SK-N-SH treated with all-trans-retinoic acid at 6 μM for 48 hours (cell line): ENCODE measurements around the gene FRMD8.

Experiments used
- ATAC-seq: fragments of 200-7000 bp; cut with Tn5 transposase; 3 replicates; pipeline ENCODE4 v1.9.1; 2020; ENCODE audit warnings: mild to moderate bottlenecking, moderate library complexity
- ARNTL ChIP-seq: fragments of 450-650 bp; formaldehyde crosslinking; IDR thresholded peaks from 2 replicates; pipeline ENCODE4 v1.5.0; 2020; ENCODE audit warnings: low read depth, mild to moderate bottlenecking, moderate library complexity, borderline replicate concordance
- BACH2 ChIP-seq: fragments of 250-450 bp; sonication (Bioruptor Pico); IDR thresholded peaks from 2 replicates; pipeline ENCODE4 v1.9.0; 2021; ENCODE audit warnings: mild to moderate bottlenecking, borderline replicate concordance
- CSDC2 ChIP-seq: fragments of 250-450 bp; sonication (Bioruptor Pico); IDR thresholded peaks from 2 replicates; pipeline ENCODE4 v1.5.0; 2020; ENCODE audit warnings: mild to moderate bottlenecking, moderate library complexity
- ESRRG ChIP-seq: fragments of 250-450 bp; sonication (Bioruptor Pico); IDR thresholded peaks from 2 replicates; pipeline ENCODE4 v1.6.1; 2021; ENCODE audit warnings: mild to moderate bottlenecking
- GLIS3 ChIP-seq: fragments of 250-450 bp; sonication (Bioruptor Pico); IDR thresholded peaks from 2 replicates; pipeline ENCODE4 v1.5.0; 2020; ENCODE audit warnings: mild to moderate bottlenecking, moderate library complexity
- OSR1 ChIP-seq: fragments of 250-450 bp; sonication (Bioruptor Pico); IDR thresholded peaks from 2 replicates; pipeline ENCODE4 v1.8.0; 2022; ENCODE audit warnings: moderate library complexity, mild to moderate bottlenecking, inconsistent platforms
- PPARA ChIP-seq: fragments of 250-450 bp; sonication (Bioruptor Pico); IDR thresholded peaks from 2 replicates; pipeline ENCODE4 v1.5.0; 2020; ENCODE audit warnings: mild to moderate bottlenecking, borderline replicate concordance
- RARB ChIP-seq: fragments of 250-450 bp; sonication (Bioruptor Pico); IDR thresholded peaks from 2 replicates; pipeline ENCODE4 v1.8.0; 2021; ENCODE audit warnings: mild to moderate bottlenecking, moderate library complexity
- SNAI2 ChIP-seq: fragments of 250-450 bp; sonication (Bioruptor Pico); IDR thresholded peaks from 2 replicates; pipeline ENCODE4 v1.5.0; 2020; ENCODE audit warnings: mild to moderate bottlenecking, moderate library complexity
- TCF4 ChIP-seq: fragments of 250-450 bp; sonication (Bioruptor Pico); IDR thresholded peaks from 2 replicates; pipeline ENCODE4 v1.8.0; 2021; ENCODE audit warnings: mild to moderate bottlenecking, moderate library complexity, borderline replicate concordance
- TOX ChIP-seq: fragments of 250-450 bp; sonication (Bioruptor Pico); IDR thresholded peaks from 2 replicates; pipeline ENCODE4 v1.8.0; 2021; ENCODE audit warnings: mild to moderate bottlenecking, moderate library complexity, borderline replicate concordance
- ZC3H10 ChIP-seq: fragments of 250-450 bp; sonication (Bioruptor Pico); IDR thresholded peaks from 2 replicates; pipeline ENCODE4 v1.5.1; 2021; ENCODE audit warnings: mild to moderate bottlenecking, moderate library complexity
- ZFP3 ChIP-seq: fragments of 250-450 bp; sonication (Bioruptor Pico); IDR thresholded peaks from 2 replicates; pipeline ENCODE4 v1.5.0; 2020; ENCODE audit warnings: mild to moderate bottlenecking, moderate library complexity
- ZFP30 ChIP-seq: fragments of 450-650 bp; formaldehyde crosslinking; IDR thresholded peaks from 2 replicates; pipeline ENCODE4 v1.5.0; 2022; ENCODE audit warnings: mild to moderate bottlenecking, moderate library complexity
- ZNF565 ChIP-seq: fragments of 450-650 bp; formaldehyde crosslinking; conservative IDR thresholded peaks from 2 replicates; pipeline ENCODE4 v1.5.0; 2020; ENCODE audit warnings: low read depth, mild to moderate bottlenecking, moderate library complexity
- ZNF70 ChIP-seq: fragments of 450-650 bp; formaldehyde crosslinking; IDR thresholded peaks from 2 replicates; pipeline ENCODE4 v1.5.0; 2020; ENCODE audit warnings: mild to moderate bottlenecking, moderate library complexity
- ZNF8 ChIP-seq: fragments of 450-650 bp; formaldehyde crosslinking; IDR thresholded peaks from 2 replicates; pipeline ENCODE4 v1.5.0; 2020; ENCODE audit warnings: mild to moderate bottlenecking, moderate library complexity
- TF ChIP-seq, protein P1 (sequence below): fragments of 250-450 bp; sonication (Bioruptor Pico); IDR thresholded peaks from 2 replicates; pipeline ENCODE4 v1.8.0; 2020; ENCODE audit warnings: mild to moderate bottlenecking, moderate library complexity, borderline replicate concordance
- TF ChIP-seq, protein P2 (sequence below): fragments of 250-450 bp; sonication (Bioruptor Pico); IDR thresholded peaks from 2 replicates; pipeline ENCODE4 v1.5.1; 2021; ENCODE audit warnings: mild to moderate bottlenecking, moderate library complexity
- TF ChIP-seq, protein P3 (sequence below): fragments of 250-450 bp; sonication (Bioruptor Pico); IDR thresholded peaks from 2 replicates; pipeline ENCODE4 v1.5.1; 2020; ENCODE audit warnings: low read depth, mild to moderate bottlenecking, moderate library complexity
- TF ChIP-seq, protein P4 (sequence below): fragments of 250-450 bp; sonication (Bioruptor Pico); IDR thresholded peaks from 2 replicates; pipeline ENCODE4 v1.5.0; 2020; ENCODE audit warnings: mild to moderate bottlenecking, moderate library complexity
- TF ChIP-seq, protein P5 (sequence below): fragments of 250-450 bp; sonication (Bioruptor Pico); IDR thresholded peaks from 2 replicates; pipeline ENCODE4 v1.8.0; 2021; ENCODE audit warnings: low read depth, mild to moderate bottlenecking, moderate library complexity, borderline replicate concordance

FRMD8 gene

DNA sequence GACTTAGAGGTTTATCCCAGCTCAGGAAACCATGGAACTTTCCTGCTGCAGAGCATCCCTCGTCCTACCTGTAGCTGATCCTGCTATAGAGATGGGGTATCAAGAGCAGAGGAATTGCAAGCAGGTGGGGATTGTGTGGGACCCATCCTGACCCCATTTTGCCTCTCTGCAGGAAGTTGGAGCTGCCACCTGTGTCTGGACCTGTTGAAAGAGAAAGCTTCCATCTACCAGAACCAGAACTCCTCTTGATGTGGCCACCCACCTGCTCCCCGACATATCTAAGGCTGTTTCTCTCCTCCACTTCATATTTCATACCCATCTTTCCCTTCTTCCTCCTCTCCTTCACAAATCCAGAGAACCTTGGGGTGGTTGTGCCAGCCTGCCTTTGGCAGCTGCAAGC, 34.9 kb upstream of the FRMD8 start:
- no peak for ATAC-seq
- TF ChIP-seq ZNF8 (CRISPR knock-in tag) (no peak), OSR1 (CRISPR knock-in tag) (no peak), CSDC2 (CRISPR knock-in tag) (no peak), TCF4 (CRISPR knock-in tag) (no peak), ZNF70 (CRISPR knock-in tag) (no peak), ARNTL (no peak), ZFP3 (CRISPR knock-in tag) (no peak), PPARA (CRISPR knock-in tag) (no peak), SNAI2 (CRISPR knock-in tag) (no peak), ZC3H10 (no peak), ESRRG (CRISPR knock-in tag) (no peak), TOX (CRISPR knock-in tag) (no peak), BACH2 (no peak), ZFP30 (CRISPR knock-in tag) (no peak)
- TF ChIP-seq, protein P1, sequence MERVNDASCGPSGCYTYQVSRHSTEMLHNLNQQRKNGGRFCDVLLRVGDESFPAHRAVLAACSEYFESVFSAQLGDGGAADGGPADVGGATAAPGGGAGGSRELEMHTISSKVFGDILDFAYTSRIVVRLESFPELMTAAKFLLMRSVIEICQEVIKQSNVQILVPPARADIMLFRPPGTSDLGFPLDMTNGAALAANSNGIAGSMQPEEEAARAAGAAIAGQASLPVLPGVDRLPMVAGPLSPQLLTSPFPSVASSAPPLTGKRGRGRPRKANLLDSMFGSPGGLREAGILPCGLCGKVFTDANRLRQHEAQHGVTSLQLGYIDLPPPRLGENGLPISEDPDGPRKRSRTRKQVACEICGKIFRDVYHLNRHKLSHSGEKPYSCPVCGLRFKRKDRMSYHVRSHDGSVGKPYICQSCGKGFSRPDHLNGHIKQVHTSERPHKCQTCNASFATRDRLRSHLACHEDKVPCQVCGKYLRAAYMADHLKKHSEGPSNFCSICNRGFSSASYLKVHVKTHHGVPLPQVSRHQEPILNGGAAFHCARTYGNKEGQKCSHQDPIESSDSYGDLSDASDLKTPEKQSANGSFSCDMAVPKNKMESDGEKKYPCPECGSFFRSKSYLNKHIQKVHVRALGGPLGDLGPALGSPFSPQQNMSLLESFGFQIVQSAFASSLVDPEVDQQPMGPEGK (CRISPR knock-in tag) = no peak
- TF ChIP-seq, protein P2, sequence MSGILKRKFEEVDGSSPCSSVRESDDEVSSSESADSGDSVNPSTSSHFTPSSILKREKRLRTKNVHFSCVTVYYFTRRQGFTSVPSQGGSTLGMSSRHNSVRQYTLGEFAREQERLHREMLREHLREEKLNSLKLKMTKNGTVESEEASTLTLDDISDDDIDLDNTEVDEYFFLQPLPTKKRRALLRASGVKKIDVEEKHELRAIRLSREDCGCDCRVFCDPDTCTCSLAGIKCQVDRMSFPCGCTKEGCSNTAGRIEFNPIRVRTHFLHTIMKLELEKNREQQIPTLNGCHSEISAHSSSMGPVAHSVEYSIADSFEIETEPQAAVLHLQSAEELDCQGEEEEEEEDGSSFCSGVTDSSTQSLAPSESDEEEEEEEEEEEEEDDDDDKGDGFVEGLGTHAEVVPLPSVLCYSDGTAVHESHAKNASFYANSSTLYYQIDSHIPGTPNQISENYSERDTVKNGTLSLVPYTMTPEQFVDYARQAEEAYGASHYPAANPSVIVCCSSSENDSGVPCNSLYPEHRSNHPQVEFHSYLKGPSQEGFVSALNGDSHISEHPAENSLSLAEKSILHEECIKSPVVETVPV (CRISPR knock-in tag) = no peak
- TF ChIP-seq, protein P3, sequence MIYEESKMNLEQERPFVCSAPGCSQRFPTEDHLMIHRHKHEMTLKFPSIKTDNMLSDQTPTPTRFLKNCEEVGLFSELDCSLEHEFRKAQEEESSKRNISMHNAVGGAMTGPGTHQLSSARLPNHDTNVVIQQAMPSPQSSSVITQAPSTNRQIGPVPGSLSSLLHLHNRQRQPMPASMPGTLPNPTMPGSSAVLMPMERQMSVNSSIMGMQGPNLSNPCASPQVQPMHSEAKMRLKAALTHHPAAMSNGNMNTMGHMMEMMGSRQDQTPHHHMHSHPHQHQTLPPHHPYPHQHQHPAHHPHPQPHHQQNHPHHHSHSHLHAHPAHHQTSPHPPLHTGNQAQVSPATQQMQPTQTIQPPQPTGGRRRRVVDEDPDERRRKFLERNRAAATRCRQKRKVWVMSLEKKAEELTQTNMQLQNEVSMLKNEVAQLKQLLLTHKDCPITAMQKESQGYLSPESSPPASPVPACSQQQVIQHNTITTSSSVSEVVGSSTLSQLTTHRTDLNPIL (CRISPR knock-in tag) = no peak
- TF ChIP-seq, protein P4, sequence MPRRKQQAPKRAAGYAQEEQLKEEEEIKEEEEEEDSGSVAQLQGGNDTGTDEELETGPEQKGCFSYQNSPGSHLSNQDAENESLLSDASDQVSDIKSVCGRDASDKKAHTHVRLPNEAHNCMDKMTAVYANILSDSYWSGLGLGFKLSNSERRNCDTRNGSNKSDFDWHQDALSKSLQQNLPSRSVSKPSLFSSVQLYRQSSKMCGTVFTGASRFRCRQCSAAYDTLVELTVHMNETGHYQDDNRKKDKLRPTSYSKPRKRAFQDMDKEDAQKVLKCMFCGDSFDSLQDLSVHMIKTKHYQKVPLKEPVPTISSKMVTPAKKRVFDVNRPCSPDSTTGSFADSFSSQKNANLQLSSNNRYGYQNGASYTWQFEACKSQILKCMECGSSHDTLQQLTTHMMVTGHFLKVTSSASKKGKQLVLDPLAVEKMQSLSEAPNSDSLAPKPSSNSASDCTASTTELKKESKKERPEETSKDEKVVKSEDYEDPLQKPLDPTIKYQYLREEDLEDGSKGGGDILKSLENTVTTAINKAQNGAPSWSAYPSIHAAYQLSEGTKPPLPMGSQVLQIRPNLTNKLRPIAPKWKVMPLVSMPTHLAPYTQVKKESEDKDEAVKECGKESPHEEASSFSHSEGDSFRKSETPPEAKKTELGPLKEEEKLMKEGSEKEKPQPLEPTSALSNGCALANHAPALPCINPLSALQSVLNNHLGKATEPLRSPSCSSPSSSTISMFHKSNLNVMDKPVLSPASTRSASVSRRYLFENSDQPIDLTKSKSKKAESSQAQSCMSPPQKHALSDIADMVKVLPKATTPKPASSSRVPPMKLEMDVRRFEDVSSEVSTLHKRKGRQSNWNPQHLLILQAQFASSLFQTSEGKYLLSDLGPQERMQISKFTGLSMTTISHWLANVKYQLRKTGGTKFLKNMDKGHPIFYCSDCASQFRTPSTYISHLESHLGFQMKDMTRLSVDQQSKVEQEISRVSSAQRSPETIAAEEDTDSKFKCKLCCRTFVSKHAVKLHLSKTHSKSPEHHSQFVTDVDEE = no peak
- TF ChIP-seq, protein P5, sequence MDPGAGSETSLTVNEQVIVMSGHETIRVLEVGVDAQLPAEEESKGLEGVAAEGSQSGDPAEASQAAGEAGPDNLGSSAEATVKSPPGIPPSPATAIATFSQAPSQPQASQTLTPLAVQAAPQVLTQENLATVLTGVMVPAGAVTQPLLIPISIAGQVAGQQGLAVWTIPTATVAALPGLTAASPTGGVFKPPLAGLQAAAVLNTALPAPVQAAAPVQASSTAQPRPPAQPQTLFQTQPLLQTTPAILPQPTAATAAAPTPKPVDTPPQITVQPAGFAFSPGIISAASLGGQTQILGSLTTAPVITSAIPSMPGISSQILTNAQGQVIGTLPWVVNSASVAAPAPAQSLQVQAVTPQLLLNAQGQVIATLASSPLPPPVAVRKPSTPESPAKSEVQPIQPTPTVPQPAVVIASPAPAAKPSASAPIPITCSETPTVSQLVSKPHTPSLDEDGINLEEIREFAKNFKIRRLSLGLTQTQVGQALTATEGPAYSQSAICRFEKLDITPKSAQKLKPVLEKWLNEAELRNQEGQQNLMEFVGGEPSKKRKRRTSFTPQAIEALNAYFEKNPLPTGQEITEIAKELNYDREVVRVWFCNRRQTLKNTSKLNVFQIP (CRISPR knock-in tag) = no peak

DNA sequence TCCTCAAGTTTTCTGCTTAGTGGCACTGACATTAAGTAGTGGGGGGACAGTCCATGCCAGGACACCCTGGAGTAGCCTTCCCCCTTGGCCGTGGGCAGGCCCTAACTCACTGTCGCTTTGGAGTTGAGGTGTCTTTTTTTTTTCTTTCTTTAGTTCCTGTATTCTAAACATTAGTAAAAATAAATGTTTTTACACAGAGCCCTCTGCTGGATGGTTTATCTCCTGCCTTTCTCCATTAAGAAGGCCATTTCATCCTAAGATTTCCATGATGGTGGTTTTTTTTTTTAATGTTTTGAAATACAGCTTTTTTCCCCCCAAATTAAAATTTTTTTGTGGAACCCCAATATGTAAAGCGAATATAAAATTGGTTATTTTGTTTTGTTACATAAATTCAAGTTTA, 33.7 kb upstream of the FRMD8 start:
- no peak for ATAC-seq
- TF ChIP-seq TCF4 (CRISPR knock-in tag) (no peak), SNAI2 (CRISPR knock-in tag) (no peak), RARB (CRISPR knock-in tag) (no peak), BACH2 (no peak), ZFP30 (CRISPR knock-in tag) (no peak), ZNF8 (CRISPR knock-in tag) (no peak), TOX (CRISPR knock-in tag) (no peak), OSR1 (CRISPR knock-in tag) (no peak), CSDC2 (CRISPR knock-in tag) (no peak), GLIS3 (no peak), ZNF565 (CRISPR knock-in tag) (no peak), ZFP3 (CRISPR knock-in tag) (no peak)
- TF ChIP-seq, protein P5 (CRISPR knock-in tag) = no peak
- TF ChIP-seq, protein P1 (CRISPR knock-in tag) = no peak
- TF ChIP-seq, protein P4 = no peak
